Measurements from ENCODE around the gene TADA3.

Gene TADA3

DNA sequence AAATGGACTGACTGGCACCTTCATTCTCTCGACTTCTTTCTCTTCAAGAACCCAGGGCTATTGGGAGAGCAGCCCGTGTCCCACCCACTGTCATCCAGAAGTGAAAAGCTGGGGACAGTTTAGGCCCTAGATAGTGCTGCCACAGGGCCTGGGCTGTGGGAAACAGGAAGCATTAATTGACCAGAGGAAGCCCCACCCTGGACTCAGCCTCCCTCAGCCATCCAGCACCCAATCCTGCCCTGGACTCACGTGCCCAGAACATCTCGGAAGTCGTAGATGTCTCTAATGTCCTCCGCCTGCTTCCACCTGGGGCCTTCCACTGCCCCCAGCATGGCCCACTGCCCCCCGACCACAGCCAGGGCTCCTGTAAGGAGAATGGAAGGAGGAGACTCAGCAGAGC, 24.9 kb downstream of the TADA3 start:
- no peaks in the 10 kb centered on the region for H3F3A ChIP-seq (ENCODE audit: control insufficient read depth, insufficient read depth)
- H3K4me1 ChIP-seq (ENCODE audit: control insufficient read depth, low read length), result peaks cover 27% of the 10 kb centered on the region
- no peaks in the 10 kb centered on the region for H3K9me3 ChIP-seq (ENCODE audit: control insufficient read depth, insufficient read depth, low read length)
- H3K36me3 ChIP-seq (ENCODE audit: control insufficient read depth, low read length), result no peaks in the 10 kb centered on the region
- no peaks in the 10 kb centered on the region for H4K20me1 ChIP-seq (ENCODE audit: control insufficient read depth, insufficient read depth, low read depth, low read length)
- H3K4me2 ChIP-seq (ENCODE audit: low read length), result no peak overlapping the region
- no peak overlapping the region for H3K27ac ChIP-seq (ENCODE audit: low read depth, low read length)
- no peak overlapping the region for H3K4me3 ChIP-seq (ENCODE audit: low read length)
- no peaks in the 10 kb centered on the region for H3K79me2 ChIP-seq (ENCODE audit: control insufficient read depth, low read length)
- H3K27me3 ChIP-seq (ENCODE audit: control insufficient read depth, low read length), result peaks cover 11% of the 10 kb centered on the region
- no peak for TF ChIP-seq EZH2phosphoT487 (IDR thresholded peaks at IDR 0.05; ENCODE audit: borderline replicate concordance, low read length)
- TF ChIP-seq, protein P1, sequence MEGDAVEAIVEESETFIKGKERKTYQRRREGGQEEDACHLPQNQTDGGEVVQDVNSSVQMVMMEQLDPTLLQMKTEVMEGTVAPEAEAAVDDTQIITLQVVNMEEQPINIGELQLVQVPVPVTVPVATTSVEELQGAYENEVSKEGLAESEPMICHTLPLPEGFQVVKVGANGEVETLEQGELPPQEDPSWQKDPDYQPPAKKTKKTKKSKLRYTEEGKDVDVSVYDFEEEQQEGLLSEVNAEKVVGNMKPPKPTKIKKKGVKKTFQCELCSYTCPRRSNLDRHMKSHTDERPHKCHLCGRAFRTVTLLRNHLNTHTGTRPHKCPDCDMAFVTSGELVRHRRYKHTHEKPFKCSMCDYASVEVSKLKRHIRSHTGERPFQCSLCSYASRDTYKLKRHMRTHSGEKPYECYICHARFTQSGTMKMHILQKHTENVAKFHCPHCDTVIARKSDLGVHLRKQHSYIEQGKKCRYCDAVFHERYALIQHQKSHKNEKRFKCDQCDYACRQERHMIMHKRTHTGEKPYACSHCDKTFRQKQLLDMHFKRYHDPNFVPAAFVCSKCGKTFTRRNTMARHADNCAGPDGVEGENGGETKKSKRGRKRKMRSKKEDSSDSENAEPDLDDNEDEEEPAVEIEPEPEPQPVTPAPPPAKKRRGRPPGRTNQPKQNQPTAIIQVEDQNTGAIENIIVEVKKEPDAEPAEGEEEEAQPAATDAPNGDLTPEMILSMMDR (IDR thresholded peaks at IDR 0.05; ENCODE audit: low read depth, low read length, poor library complexity, severe bottlenecking), result no peak
- H3K9me2 ChIP-seq (replicated peaks; ENCODE audit: control insufficient read depth, low read length), result no peaks in the 10 kb centered on the region

DNA sequence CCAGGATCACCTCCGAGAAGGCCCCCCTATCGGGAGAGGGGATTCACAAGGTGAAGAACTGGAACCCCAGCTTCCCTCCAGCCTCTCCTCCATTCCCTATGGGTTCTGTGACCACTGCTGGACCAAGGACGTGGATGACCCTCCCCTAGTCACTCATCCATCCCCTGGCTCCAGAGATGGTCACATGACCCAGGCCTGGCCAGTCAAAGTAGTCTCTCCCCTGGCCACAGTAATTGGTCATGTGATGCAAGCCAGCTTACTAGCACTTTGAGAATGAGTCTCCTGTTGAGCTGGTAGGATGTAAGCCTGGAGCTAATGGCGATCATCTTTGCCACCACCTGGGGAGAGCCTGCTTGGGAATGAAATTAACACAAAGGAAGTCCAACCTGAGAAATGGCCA, 26.4 kb downstream of the TADA3 start:
- Histone ChIP-seq H3K36me3 (ENCODE audit: control insufficient read depth, low read length) (no peaks in the 10 kb centered on the region), H3K27me3 (ENCODE audit: control insufficient read depth, low read length) (peaks cover 11% of the 10 kb centered on the region), H4K20me1 (ENCODE audit: control insufficient read depth, insufficient read depth, low read depth, low read length) (no peaks in the 10 kb centered on the region), H3K9me3 (ENCODE audit: control insufficient read depth, insufficient read depth, low read length) (no peaks in the 10 kb centered on the region), H3K4me2 (ENCODE audit: low read length) (no peak overlapping the region), H3K27ac (ENCODE audit: low read depth, low read length) (no peak overlapping the region), H3K79me2 (ENCODE audit: control insufficient read depth, low read length) (no peaks in the 10 kb centered on the region), H3K4me3 (ENCODE audit: low read length) (no peak overlapping the region), H3K4me1 (ENCODE audit: control insufficient read depth, low read length) (peaks cover 27% of the 10 kb centered on the region), H3F3A (ENCODE audit: control insufficient read depth, insufficient read depth) (no peaks in the 10 kb centered on the region; the same call in 1 of the 2 replicates), H3K9me2 (replicated peaks; ENCODE audit: control insufficient read depth, low read length) (no peaks in the 10 kb centered on the region)
- no peak for TF ChIP-seq EZH2phosphoT487 (IDR thresholded peaks at IDR 0.05; ENCODE audit: borderline replicate concordance, low read length)
- TF ChIP-seq, protein P1 (IDR thresholded peaks at IDR 0.05; ENCODE audit: low read depth, low read length, poor library complexity, severe bottlenecking), result no peak

DNA sequence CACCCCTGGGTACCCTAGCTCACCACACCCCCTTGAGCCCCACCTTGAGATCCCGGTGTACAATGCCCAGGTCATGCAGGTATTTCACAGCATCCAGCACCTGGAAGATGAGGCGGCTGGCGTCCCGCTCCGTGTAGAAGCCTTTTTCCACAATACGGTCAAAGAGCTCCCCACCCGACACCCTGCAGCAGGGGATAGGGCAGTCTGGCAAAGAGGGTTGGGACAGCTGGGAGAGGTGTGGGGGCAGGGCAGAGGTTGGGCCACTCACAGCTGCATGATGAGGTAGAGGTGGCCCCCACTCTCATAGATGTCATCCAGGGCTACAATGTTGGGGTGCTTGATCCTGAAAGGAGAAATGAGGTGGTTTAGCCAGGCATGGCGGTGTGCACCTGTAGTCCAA, 29.4 kb downstream of the TADA3 start:
- TF ChIP-seq, protein P1 (IDR thresholded peaks at IDR 0.05; ENCODE audit: low read depth, low read length, poor library complexity, severe bottlenecking), result no peak
- TF ChIP-seq EZH2phosphoT487 (IDR thresholded peaks at IDR 0.05; ENCODE audit: borderline replicate concordance, low read length), result no peak
- no peaks in the 10 kb centered on the region for H3K9me3 ChIP-seq (ENCODE audit: control insufficient read depth, insufficient read depth, low read length)
- peaks cover 12% of the 10 kb centered on the region; the same call in 1 of the 2 replicates for H3K36me3 ChIP-seq (ENCODE audit: control insufficient read depth, low read length)
- H3F3A ChIP-seq (ENCODE audit: control insufficient read depth, insufficient read depth), result no peaks in the 10 kb centered on the region; the same call in 1 of the 2 replicates
- H3K4me3 ChIP-seq (ENCODE audit: low read length), result no peak overlapping the region
- no peaks in the 10 kb centered on the region for H3K27me3 ChIP-seq (ENCODE audit: control insufficient read depth, low read length)
- no peak overlapping the region for H3K27ac ChIP-seq (ENCODE audit: low read depth, low read length)
- no peaks in the 10 kb centered on the region for H3K79me2 ChIP-seq (ENCODE audit: control insufficient read depth, low read length)
- no peaks in the 10 kb centered on the region for H4K20me1 ChIP-seq (ENCODE audit: control insufficient read depth, insufficient read depth, low read depth, low read length)
- peaks cover 11% of the 10 kb centered on the region for H3K4me1 ChIP-seq (ENCODE audit: control insufficient read depth, low read length)
- no peaks in the 10 kb centered on the region for H3K9me2 ChIP-seq (replicated peaks; ENCODE audit: control insufficient read depth, low read length)
- no peak overlapping the region for H3K4me2 ChIP-seq (ENCODE audit: low read length)

All from DOHH2 (cell line).